GM12878 (cell line): ENCODE results near the gene FXYD6. TPM values are rescaled to one million over a fixed set of nuclear protein-coding genes. Genes with fewer than 3 reads are reported as not detected.
A peak's percentile ranks its signal among the peaks of the same experiment; 100 is the strongest.

ENCODE experiments used
- BCL3 ChIP-seq: IDR thresholded peaks from 2 replicates; pipeline ENCODE4 v1.6.1; 2011; ENCODE audit warnings: borderline replicate concordance, low read depth, mild to moderate bottlenecking, moderate library complexity, low read length; ENCODE audit not compliant: insufficient read depth, poor library complexity, severe bottlenecking
- CTCF ChIP-seq, 3 experiments: IDR thresholded peaks in 2 of 3; conservative IDR thresholded peaks in 1 of 3; 2 replicates each; pipeline ENCODE4 v1.5.1; 2011; ENCODE audit warnings: low read depth in 3 of 3, low read length in 3 of 3, mild to moderate bottlenecking in 3 of 3, control low read depth in 2 of 3, moderate library complexity in 2 of 3, inconsistent platforms in 1 of 3, mixed read lengths in 1 of 3; ENCODE audit not compliant: control insufficient read depth in 2 of 3, insufficient read depth in 1 of 3; ENCODE audit errors: extremely low read depth in 1 of 3
- EGR1 ChIP-seq, 2 experiments: IDR thresholded peaks; 1 replicate in 1 of 2; 2 replicates in 1 of 2; pipeline ENCODE4 v1.6.1; 2011 to 2012; ENCODE audit warnings: low read depth in 2 of 2, low read length in 2 of 2, borderline replicate concordance in 1 of 2, mild to moderate bottlenecking in 1 of 2, moderate library complexity in 1 of 2
- HDAC2 ChIP-seq: fragments of 200-600 bp; sonication (generic); IDR thresholded peaks from 2 replicates; pipeline ENCODE4 v1.6.1; 2017
- IKZF1 ChIP-seq: fragments of 450-650 bp; conservative IDR thresholded peaks from 2 replicates; pipeline ENCODE4 v1.6.1; 2017; ENCODE audit warnings: antibody characterized with exemption, mild to moderate bottlenecking
- NBN ChIP-seq: fragments of 450-650 bp; IDR thresholded peaks from 2 replicates; pipeline ENCODE4 v1.6.1; 2016
- POU2F2 ChIP-seq: IDR thresholded peaks from 3 replicates; pipeline ENCODE4 v1.6.1; 2011; ENCODE audit warnings: low read depth, mild to moderate bottlenecking, low read length, borderline replicate concordance
- RAD21 ChIP-seq: IDR thresholded peaks from 2 replicates; pipeline ENCODE4 v1.6.1; 2011; ENCODE audit warnings: mild to moderate bottlenecking, low read depth, low read length, moderate library complexity; ENCODE audit not compliant: insufficient read depth
- RAD51 ChIP-seq: fragments of 450-650 bp; IDR thresholded peaks from 2 replicates; pipeline ENCODE4 v1.6.1; 2016; ENCODE audit warnings: moderate library complexity, mild to moderate bottlenecking, inconsistent platforms
- RBBP5 ChIP-seq: fragments of 200-600 bp; sonication (generic); conservative IDR thresholded peaks from 2 replicates; pipeline ENCODE4 v1.6.1; 2016
- RCOR1 ChIP-seq: conservative IDR thresholded peaks from 2 replicates; pipeline ENCODE4 v1.6.1; 2012; ENCODE audit warnings: low read depth, low read length, improper control_type of control experiment
- SMC3 ChIP-seq: IDR thresholded peaks from 2 replicates; pipeline ENCODE4 v1.6.1; 2011; ENCODE audit warnings: low read length, improper control_type of control experiment, borderline replicate concordance
- SUPT20H ChIP-seq: IDR thresholded peaks from 2 replicates; pipeline ENCODE4 v1.6.1; 2011; ENCODE audit warnings: low read depth, mild to moderate bottlenecking, low read length, moderate library complexity, borderline replicate concordance; ENCODE audit not compliant: control insufficient read depth
- YBX1 ChIP-seq: fragments of 450-650 bp; IDR thresholded peaks from 2 replicates; pipeline ENCODE4 v1.6.1; 2016; ENCODE audit warnings: antibody characterized with exemption
- polyA plus RNA-seq, 11 experiments: library from polyadenylated mRNA; depleted of rRNA in 4 of 11; unstranded in 6 of 11; stranded (reverse) in 5 of 11; fragments of >200 nt; fragmentation: Nextera tagmentation in 4 of 11; fragmentation: Illumina TruSeq in 1 of 11; extraction: Ambion mirVana in 4 of 11; extraction: Trizol in 1 of 11; gene quantifications; 1 replicate in 1 of 11; 2 replicates in 10 of 11; pipeline versions ENCODE4 v1.2.1 to v1.2.3, GENCODE V29; 2011 to 2016; ENCODE audit warnings: inconsistent platforms in 2 of 11, missing spikeins in 2 of 11, low read depth in 1 of 11
- total RNA-seq, 4 experiments: library from RNA; depleted of rRNA in 3 of 4; stranded (reverse); fragments of >200 nt in 3 of 4; fragmentation: Illumina TruSeq in 1 of 4; extraction: Trizol in 1 of 4; gene quantifications; 2 replicates each; pipeline versions ENCODE4 v1.2.1 to v1.2.3, GENCODE V29; 2013 to 2021
- TF ChIP-seq, protein P1 (sequence below): fragments of 450-650 bp; IDR thresholded peaks from 2 replicates; pipeline ENCODE4 v1.6.1; 2017; ENCODE audit warnings: mild to moderate bottlenecking

FXYD6 gene
- total and polyA plus RNA-seq, 10 of the 15 experiments (the other 5 are each of a cell fraction or from before 2014, with no cell fraction given), result 0.09 to 2.0 (median 0.23) TPM; not detected in 2

DNA sequence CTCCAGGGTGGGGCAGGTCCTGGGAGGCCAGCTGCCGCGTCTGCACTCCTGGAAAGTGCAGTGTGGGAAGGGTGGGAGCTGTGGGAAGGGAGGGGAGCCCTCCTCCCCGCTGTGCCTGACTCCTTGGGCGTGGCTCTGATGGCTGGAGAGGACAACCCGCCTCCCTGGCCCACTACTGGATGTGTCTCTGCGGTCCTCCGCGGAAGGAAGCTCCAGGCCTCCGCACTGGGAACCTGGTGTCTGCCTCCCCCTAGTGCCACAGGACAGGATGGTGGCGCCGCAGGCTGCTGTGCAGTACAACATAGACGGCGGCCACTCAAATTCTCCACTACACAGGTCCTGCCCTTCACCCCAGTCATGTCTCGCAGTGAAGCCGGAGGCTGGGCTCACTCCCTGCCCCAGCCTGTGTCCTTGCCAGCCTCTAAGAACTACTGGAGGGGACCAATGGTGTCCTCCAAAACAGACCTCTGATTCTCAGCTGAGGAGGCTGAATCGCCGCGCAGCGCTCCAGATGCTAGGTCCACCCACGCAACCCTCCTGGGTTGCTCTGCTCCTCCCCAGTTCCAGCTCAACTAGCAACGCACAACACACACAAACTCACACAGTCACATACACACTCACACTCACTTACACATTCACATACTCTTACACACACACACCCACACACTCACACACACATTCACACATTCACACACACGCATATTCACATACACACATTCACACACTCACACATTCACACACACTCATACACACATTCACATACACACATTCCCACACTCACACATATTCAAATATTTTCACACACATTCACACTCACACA is 67.0 kb downstream of the FXYD6 start (continued):
- TF ChIP-seq HDAC2 (no peak), RCOR1 (no peak), SMC3 (peak; percentile 34; the same call in 1 of the 2 replicates), IKZF1 (peak; percentile 54), RAD51 (no peak), POU2F2 (0 out of 3 replicates have a peak, but pooled peaks have one; percentile 22), NBN (peak; percentile 93; the same call in 1 of the 2 replicates), RAD21 (peak; percentile 31), RBBP5 (no peak), SUPT20H (no peak), BCL3 (peak; percentile 92), YBX1 (no peak), CTCF (IDR thresholded peaks at IDR 0.05 in 2 of 3, conservative IDR thresholded peaks at IDR 0.05 in 1 of 3; ENCODE audit: control insufficient read depth in 2 of 3, extremely low read depth in 1 of 3, insufficient read depth in 1 of 3, low read depth in 3 of 3, low read length in 3 of 3) (peak in 2 of 3 experiments; percentile 55 to 59; a peak in 3 of 6 replicates), EGR1 (IDR thresholded peaks at IDR 0.05; ENCODE audit: borderline replicate concordance in 1 of 2, low read depth in 2 of 2, low read length in 2 of 2) (peak in 1 of 2 experiments; percentile 28; a peak in 1 of 3 replicates)
- TF ChIP-seq, protein P1, sequence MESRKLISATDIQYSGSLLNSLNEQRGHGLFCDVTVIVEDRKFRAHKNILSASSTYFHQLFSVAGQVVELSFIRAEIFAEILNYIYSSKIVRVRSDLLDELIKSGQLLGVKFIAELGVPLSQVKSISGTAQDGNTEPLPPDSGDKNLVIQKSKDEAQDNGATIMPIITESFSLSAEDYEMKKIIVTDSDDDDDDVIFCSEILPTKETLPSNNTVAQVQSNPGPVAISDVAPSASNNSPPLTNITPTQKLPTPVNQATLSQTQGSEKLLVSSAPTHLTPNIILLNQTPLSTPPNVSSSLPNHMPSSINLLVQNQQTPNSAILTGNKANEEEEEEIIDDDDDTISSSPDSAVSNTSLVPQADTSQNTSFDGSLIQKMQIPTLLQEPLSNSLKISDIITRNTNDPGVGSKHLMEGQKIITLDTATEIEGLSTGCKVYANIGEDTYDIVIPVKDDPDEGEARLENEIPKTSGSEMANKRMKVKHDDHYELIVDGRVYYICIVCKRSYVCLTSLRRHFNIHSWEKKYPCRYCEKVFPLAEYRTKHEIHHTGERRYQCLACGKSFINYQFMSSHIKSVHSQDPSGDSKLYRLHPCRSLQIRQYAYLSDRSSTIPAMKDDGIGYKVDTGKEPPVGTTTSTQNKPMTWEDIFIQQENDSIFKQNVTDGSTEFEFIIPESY, result peak; percentile 99
- TF ChIP-seq, all 136 proteins: peak for 16
